Lung (tissue), 12 donors: ENCODE results near the gene ZC3H10. TPM values are rescaled to one million over a fixed set of nuclear protein-coding genes. Genes with fewer than 3 reads are reported as not detected.

Source experiments
- ATAC-seq: fragments of 200-7000 bp; cut with Tn5 transposase; one replicate; pipeline ENCODE4 v1.9.1; 2020; ENCODE audit warnings: moderate number of reproducible peaks; ENCODE audit not compliant: insufficient read depth, low FRiP score
- DNase-seq, 3 donors: peaks; one replicate each; pipeline ENCODE4 v3.0.0-alpha.2; 2013 to 2017
- H3K27ac ChIP-seq, 2 donors: one replicate each; pipeline ENCODE4 v1.5.1; 2013; ENCODE audit warnings: mild to moderate bottlenecking in 2 of 2, moderate library complexity in 2 of 2, control low read depth in 1 of 2, inconsistent platforms in 1 of 2, low read depth in 1 of 2, low read length in 1 of 2
- H3K27me3 ChIP-seq, 3 donors: one replicate each; pipeline ENCODE4 v1.5.1; 2013; ENCODE audit warnings: low read length in 2 of 3; ENCODE audit not compliant: control insufficient read depth in 3 of 3, insufficient read depth in 3 of 3
- H3K36me3 ChIP-seq, 4 donors: one replicate each; pipeline ENCODE4 v1.5.1; 2013; ENCODE audit warnings: low read length in 4 of 4, mild to moderate bottlenecking in 1 of 4, moderate library complexity in 1 of 4; ENCODE audit not compliant: control insufficient read depth in 4 of 4, insufficient read depth in 4 of 4
- H3K4me1 ChIP-seq, 5 donors: one replicate each; pipeline ENCODE4 v1.5.1; 2013; ENCODE audit warnings: low read length in 5 of 5, mild to moderate bottlenecking in 2 of 5, moderate library complexity in 1 of 5; ENCODE audit not compliant: control insufficient read depth in 5 of 5, insufficient read depth in 5 of 5
- H3K4me3 ChIP-seq: one replicate; pipeline ENCODE4 v1.5.1; 2013; ENCODE audit warnings: mild to moderate bottlenecking, control low read depth, moderate library complexity
- H3K9ac ChIP-seq, 2 donors: one replicate each; pipeline ENCODE4 v1.5.1; 2013; ENCODE audit warnings: low read length in 2 of 2, control low read depth in 1 of 2; ENCODE audit not compliant: insufficient read depth in 1 of 2
- H3K9me3 ChIP-seq, 4 donors: one replicate each; pipeline ENCODE4 v1.5.1; 2013; ENCODE audit warnings: low read length in 3 of 4, mild to moderate bottlenecking in 1 of 4, moderate library complexity in 1 of 4; ENCODE audit not compliant: control insufficient read depth in 4 of 4, insufficient read depth in 3 of 4
- WGBS, 2 donors: extraction: QIAGEN DNeasy Blood & Tissue Kit; methylation state at CpG; one replicate each; pipeline ENCODE4 v1.1.7; 2013; 5-methylcytosine and 5-hydroxymethylcytosine counted together
- polyA plus RNA-seq, 2 donors: library from polyadenylated mRNA; stranded (reverse); fragments of 200-250 nt; gene quantifications; one replicate each; pipeline ENCODE4 v1.2.1, GENCODE V29; 2013
- total RNA-seq, 2 donors: library from RNA; depleted of rRNA in 1 of 2; stranded (reverse); fragments of >200 nt in 1 of 2; gene quantifications; one replicate each; pipeline ENCODE4 v1.2.1, GENCODE V29; 2014 to 2021
- TF ChIP-seq, protein P1 (sequence below): IDR thresholded peaks from 2 replicates; pipeline ENCODE4 v1.5.1; 2012; ENCODE audit warnings: mild to moderate bottlenecking; ENCODE audit errors: control extremely low read depth, extremely low read depth
- donor health status: control.
- donor health status: control.
- donor health status: Bipolar disorder and iron deficiency.
- donor health status: healthy.
- donor health status: DM: yes; HTN: yes; CAD: no.

The ZC3H10 gene
- total and polyA plus RNA-seq, 4 donors: 2.5 to 7.9 (median 3.3) TPM

DNA sequence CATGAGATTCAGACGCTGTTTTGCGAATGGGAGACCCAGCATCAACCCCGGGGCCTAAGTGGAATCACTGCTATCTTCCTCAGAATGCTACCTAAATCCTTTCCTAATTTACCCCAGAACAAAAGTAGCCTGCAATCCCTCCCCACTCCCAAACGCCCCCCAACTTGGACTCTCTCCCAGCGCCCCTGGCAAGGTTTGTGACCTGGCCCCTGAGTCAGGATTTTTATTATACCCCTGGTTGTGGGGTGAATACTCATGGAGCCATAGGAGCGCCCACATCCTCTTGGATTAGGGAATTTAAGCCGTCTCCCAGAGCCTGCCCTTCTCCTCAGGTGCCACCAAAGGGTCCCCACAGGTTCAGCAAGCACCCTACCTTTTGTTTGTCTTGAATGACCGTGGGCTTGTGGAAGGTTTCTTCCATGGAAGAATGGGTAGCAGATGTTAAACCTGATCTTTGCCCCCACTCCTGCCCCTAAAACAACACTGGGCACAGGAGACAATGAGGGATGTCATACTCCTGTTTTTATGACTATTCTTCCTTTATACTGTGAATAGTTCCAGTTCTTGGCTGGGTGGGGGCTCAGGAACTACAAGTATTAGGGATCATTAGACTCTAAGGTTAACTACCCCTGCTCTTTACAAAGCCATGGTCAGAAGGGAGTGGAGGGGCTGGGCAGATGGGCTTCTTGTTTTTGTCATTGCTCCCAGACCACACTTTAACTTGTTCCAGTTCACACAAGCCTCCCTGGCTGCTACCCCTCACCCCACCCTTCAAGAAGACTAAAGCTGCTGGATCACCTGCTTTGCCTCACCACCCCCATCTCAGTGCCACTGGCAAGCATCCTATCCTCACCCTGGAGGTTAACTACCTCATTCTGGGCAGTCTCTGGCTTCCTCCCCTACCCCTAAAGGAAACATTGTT, 35.0 kb downstream of the ZC3H10 start:
- H3K9ac ChIP-seq: peak overlapping the region; percentile 35 to 85
- WGBS, 2 donors: 14 to 20% methylated on average over 8 of the region's 8 CpGs
- H3K9me3 ChIP-seq: no peaks in the 10 kb centered on the region
- peaks cover 7 to 30% (median 10%) of the 10 kb centered on the region in 5 donors for H3K4me1 ChIP-seq
- H3K27ac ChIP-seq: peak overlapping the region; percentile 59 to 94
- no peaks in the 10 kb centered on the region for H3K27me3 ChIP-seq
- no peak for ATAC-seq
- peak overlapping the region; percentile 18 for H3K4me3 ChIP-seq
- peaks cover 0 to 11% (median 4%) of the 10 kb centered on the region in 4 donors for H3K36me3 ChIP-seq
- DNase-seq: no peak
- TF ChIP-seq, protein P1, sequence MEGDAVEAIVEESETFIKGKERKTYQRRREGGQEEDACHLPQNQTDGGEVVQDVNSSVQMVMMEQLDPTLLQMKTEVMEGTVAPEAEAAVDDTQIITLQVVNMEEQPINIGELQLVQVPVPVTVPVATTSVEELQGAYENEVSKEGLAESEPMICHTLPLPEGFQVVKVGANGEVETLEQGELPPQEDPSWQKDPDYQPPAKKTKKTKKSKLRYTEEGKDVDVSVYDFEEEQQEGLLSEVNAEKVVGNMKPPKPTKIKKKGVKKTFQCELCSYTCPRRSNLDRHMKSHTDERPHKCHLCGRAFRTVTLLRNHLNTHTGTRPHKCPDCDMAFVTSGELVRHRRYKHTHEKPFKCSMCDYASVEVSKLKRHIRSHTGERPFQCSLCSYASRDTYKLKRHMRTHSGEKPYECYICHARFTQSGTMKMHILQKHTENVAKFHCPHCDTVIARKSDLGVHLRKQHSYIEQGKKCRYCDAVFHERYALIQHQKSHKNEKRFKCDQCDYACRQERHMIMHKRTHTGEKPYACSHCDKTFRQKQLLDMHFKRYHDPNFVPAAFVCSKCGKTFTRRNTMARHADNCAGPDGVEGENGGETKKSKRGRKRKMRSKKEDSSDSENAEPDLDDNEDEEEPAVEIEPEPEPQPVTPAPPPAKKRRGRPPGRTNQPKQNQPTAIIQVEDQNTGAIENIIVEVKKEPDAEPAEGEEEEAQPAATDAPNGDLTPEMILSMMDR: no peak

DNA sequence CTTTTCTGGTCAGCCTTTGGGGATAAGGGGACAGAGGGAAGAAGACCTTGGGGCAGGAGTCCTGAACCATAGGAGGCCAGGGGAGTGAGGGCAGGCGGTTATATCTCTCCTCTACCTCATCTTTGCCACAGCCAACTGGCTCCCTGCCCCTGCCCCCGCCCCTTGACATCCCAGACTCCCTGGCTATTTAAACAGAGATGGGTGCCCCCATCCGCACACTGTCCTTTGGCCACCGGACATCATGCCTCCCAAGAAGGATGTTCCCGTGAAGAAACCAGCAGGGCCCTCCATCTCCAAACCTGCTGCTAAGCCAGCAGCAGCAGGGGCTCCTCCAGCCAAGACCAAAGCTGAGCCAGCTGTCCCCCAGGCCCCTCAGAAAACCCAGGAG, 35.6 kb downstream of the ZC3H10 start:
- TF ChIP-seq, protein P1: no peak
- no peak overlapping the region for H3K4me3 ChIP-seq
- peaks cover 7 to 30% (median 10%) of the 10 kb centered on the region in 5 donors for H3K4me1 ChIP-seq
- 82 to 90% methylated on average over 5 of the region's 5 CpGs for WGBS, 2 donors
- H3K27me3 ChIP-seq: no peaks in the 10 kb centered on the region
- H3K36me3 ChIP-seq: peaks cover 0 to 13% (median 5%) of the 10 kb centered on the region in 4 donors
- DNase-seq: no peak
- H3K9ac ChIP-seq: peak overlapping the region in 1 of 2 donors; percentile 85
- no peak overlapping the region for H3K27ac ChIP-seq
- H3K9me3 ChIP-seq: no peaks in the 10 kb centered on the region
- ATAC-seq: no peak

DNA sequence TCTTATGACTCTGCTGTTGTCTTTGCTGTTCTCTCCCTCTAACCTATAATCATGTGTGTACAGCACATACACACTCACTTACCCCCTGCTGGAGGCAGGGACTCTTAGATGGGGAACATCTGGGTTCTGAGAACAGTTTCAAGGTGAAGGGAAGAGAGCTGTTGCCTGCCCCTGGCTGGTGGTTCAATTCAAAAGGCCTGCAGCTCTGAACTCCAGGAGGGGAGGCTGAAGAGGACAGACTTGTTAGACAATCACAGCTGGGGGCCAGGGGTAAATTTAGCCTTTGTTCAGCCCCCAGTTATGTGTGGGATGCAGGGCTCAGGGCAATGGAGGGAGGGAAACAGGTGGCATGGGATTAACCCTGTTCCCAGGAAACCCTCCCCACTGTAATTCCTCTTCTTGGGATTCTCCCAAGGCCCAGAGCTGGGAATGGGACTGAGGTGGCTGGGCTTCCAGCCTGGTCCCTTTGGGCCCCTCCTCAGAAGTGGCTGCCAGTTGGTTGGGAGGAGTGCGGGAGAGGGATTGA, 36.2 kb downstream of the ZC3H10 start:
- no peak overlapping the region for H3K9ac ChIP-seq
- no peak overlapping the region for H3K27ac ChIP-seq
- no peak for ATAC-seq

More for the DNA sequence above, 36.2 kb downstream of the ZC3H10 start:
- H3K4me1 ChIP-seq: peaks cover 7 to 31% (median 13%) of the 10 kb centered on the region in 5 donors
- TF ChIP-seq, protein P1: no peak
- no peak overlapping the region for H3K4me3 ChIP-seq
- no peak for DNase-seq
- no peaks in the 10 kb centered on the region for H3K27me3 ChIP-seq
- peaks cover 0 to 20% (median 6%) of the 10 kb centered on the region in 4 donors for H3K36me3 ChIP-seq
- 100% methylated on average over 1 of the region's 1 CpG for WGBS, 2 donors
- no peaks in the 10 kb centered on the region for H3K9me3 ChIP-seq
